Mucosa of descending colon (tissue), 3 donors: ENCODE data around the gene SRCAP. TPM values are rescaled to one million over a fixed set of nuclear protein-coding genes. Genes with fewer than 3 reads are reported as not detected.
A peak's percentile ranks its signal among the peaks of the same experiment; 100 is the strongest.

ENCODE experiments used
- ATAC-seq: fragments of 200-7000 bp; cut with Tn5 transposase; one replicate; pipeline ENCODE4 v1.9.1; 2020; ENCODE audit warnings: mild to moderate bottlenecking, moderate library complexity
- DNase-seq, 3 donors: peaks; one replicate each; pipeline ENCODE4 v3.0.0-alpha.2; 2020
- H3K36me3 ChIP-seq: fragments of 200-600 bp; one replicate; pipeline ENCODE4 v1.8.0; 2021; ENCODE audit warnings: low read depth, mild to moderate bottlenecking
- H3K4me1 ChIP-seq: fragments of 200-600 bp; one replicate; pipeline ENCODE4 v1.8.0; 2021; ENCODE audit warnings: low read depth, mild to moderate bottlenecking
- H3K4me3 ChIP-seq: fragments of 200-600 bp; one replicate; pipeline ENCODE4 v1.8.0; 2021; ENCODE audit warnings: mild to moderate bottlenecking
- H3K9me3 ChIP-seq: fragments of 200-600 bp; one replicate; pipeline ENCODE4 v1.8.0; 2021; ENCODE audit warnings: mild to moderate bottlenecking
- CTCF ChIP-seq: fragments of 200-600 bp; IDR thresholded peaks from one replicate; pipeline ENCODE4 v1.8.0; 2022; ENCODE audit warnings: antibody characterized with exemption, mild to moderate bottlenecking
- intact Hi-C, 2 donors: fragments of 100-400 bp; cut with DNase I in 1 of 2; cut with micrococcal nuclease in 1 of 2; formaldehyde crosslinking; loops; one replicate each; pipeline versions ENCODE4 v1.11.0 to v1.11.1; 2022; cut with DNase I, micrococcal nuclease
- total RNA-seq, 3 donors: library from RNA; stranded (reverse); fragmentation: NEBNext Ultra II Directional in 2 of 3; extraction: Animal tissue kit (Norgen Biotek cat#: 25700) in 2 of 3; gene quantifications; one replicate each; pipeline versions ENCODE4 v1.2.1 to v1.2.4, GENCODE V29; 2021 to 2023
- donor health status: DM: no; HTN: no; CAD: no; lungs with moderate emphysema.
- donor health status: DM: no; HTN: no; CAD: no.
- donor health status: DM: no; HTN: yes; CAD: no.

SRCAP gene
- total RNA-seq, 3 donors from 2014 or later: 64.8 to 88.9 (median 65.4) TPM

GRCh38 chr16:30720694-30721093 is 21.7 kb downstream of the SRCAP start:
- intact Hi-C loops: no loop called here
- Histone ChIP-seq H3K4me3 (no peak overlapping the region), H3K4me1 (peaks cover 14% of the 10 kb centered on the region), H3K9me3 (no peaks in the 10 kb centered on the region), H3K36me3 (peaks cover 37% of the 10 kb centered on the region)
- no peak for ATAC-seq
- no peak for DNase-seq
- TF ChIP-seq CTCF: no peak

- intact Hi-C loops: no loop called here
- peaks cover 18% of the 10 kb centered on the region for H3K4me1 ChIP-seq
- TF ChIP-seq CTCF: no peak
- H3K4me3 ChIP-seq: no peak overlapping the region
- H3K9me3 ChIP-seq: no peaks in the 10 kb centered on the region
- DNase-seq (no peak), ATAC-seq (no peak)
- peaks cover 37% of the 10 kb centered on the region for H3K36me3 ChIP-seq
Measured at GRCh38 chr16:30721167-30721566, 22.2 kb downstream of the SRCAP start.

- intact Hi-C loops: no loop called here
- ATAC-seq: peak; percentile 8
Measured at GRCh38 chr16:30721606-30722005, 22.6 kb downstream of the SRCAP start.

GRCh38 chr16:30722443-30722842 is 23.5 kb downstream of the SRCAP start:
- peaks cover 22% of the 10 kb centered on the region for H3K4me1 ChIP-seq
- H3K4me3 ChIP-seq: no peak overlapping the region
- no peaks in the 10 kb centered on the region for H3K9me3 ChIP-seq
- no peak for TF ChIP-seq CTCF
- H3K36me3 ChIP-seq: peaks cover 28% of the 10 kb centered on the region
- DNase-seq (no peak), ATAC-seq (no peak)
- intact Hi-C loops: no loop called here

More at GRCh38 chr16:30721606-30722005, 22.6 kb downstream of the SRCAP start:
- Histone ChIP-seq H3K4me3 (no peak overlapping the region), H3K9me3 (no peaks in the 10 kb centered on the region), H3K4me1 (peaks cover 21% of the 10 kb centered on the region), H3K36me3 (peaks cover 36% of the 10 kb centered on the region)
- DNase-seq: no peak
- TF ChIP-seq CTCF: no peak

- ATAC-seq (no peak), DNase-seq (no peak)
- Histone ChIP-seq H3K4me3 (no peak overlapping the region), H3K9me3 (no peaks in the 10 kb centered on the region), H3K36me3 (peaks cover 28% of the 10 kb centered on the region), H3K4me1 (peaks cover 22% of the 10 kb centered on the region)
- intact Hi-C loops: no loop called here
- TF ChIP-seq CTCF: no peak
Measured at GRCh38 chr16:30722916-30723315, 23.9 kb downstream of the SRCAP start.

- DNase-seq (no peak), ATAC-seq (no peak)
- intact Hi-C loops: no loop called here
Measured at GRCh38 chr16:30723725-30724355, 24.9 kb downstream of the SRCAP start.

More at GRCh38 chr16:30723725-30724355, 24.9 kb downstream of the SRCAP start:
- TF ChIP-seq CTCF: no peak
- peaks cover 24% of the 10 kb centered on the region for H3K4me1 ChIP-seq
- peaks cover 28% of the 10 kb centered on the region for H3K36me3 ChIP-seq
- no peak overlapping the region for H3K4me3 ChIP-seq
- H3K9me3 ChIP-seq: no peaks in the 10 kb centered on the region
